SK-N-SH (cell line): ENCODE results near the gene ARFGAP1.

Source experiments
- CHD2 ChIP-seq: fragments of 150-350 bp; IDR thresholded peaks from 2 replicates; pipeline ENCODE4 v1.6.1; 2018; ENCODE audit warnings: low read length; ENCODE audit not compliant: partially characterized antibody
- EP300 ChIP-seq, 2 experiments: IDR thresholded peaks; 2 replicates each; pipeline versions ENCODE4 v1.4.0 to v1.6.1; 2012; ENCODE audit warnings: borderline replicate concordance in 1 of 2, low read depth in 1 of 2, low read length in 1 of 2
- FOSL2 ChIP-seq: IDR thresholded peaks from 2 replicates; pipeline ENCODE4 v1.4.0; 2012; ENCODE audit warnings: low read depth, mild to moderate bottlenecking, moderate library complexity, borderline replicate concordance
- POLR2AphosphoS5 ChIP-seq: IDR thresholded peaks from 2 replicates; pipeline ENCODE4 v1.6.1; 2012; ENCODE audit warnings: low read depth, low read length
- RAD21 ChIP-seq: IDR thresholded peaks from 2 replicates; pipeline ENCODE4 v1.6.1; 2012; ENCODE audit warnings: mild to moderate bottlenecking, low read length
- RCOR1 ChIP-seq: fragments of 150-350 bp; IDR thresholded peaks from 2 replicates; pipeline ENCODE4 v1.6.1; 2017; ENCODE audit warnings: antibody characterized with exemption, low read length
- SIN3A ChIP-seq: IDR thresholded peaks from 2 replicates; pipeline ENCODE4 v1.6.1; 2012; ENCODE audit warnings: low read depth, mild to moderate bottlenecking, low read length, moderate library complexity, borderline replicate concordance
- TAF1 ChIP-seq: IDR thresholded peaks from 2 replicates; pipeline ENCODE4 v1.6.1; 2012; ENCODE audit warnings: low read depth, mild to moderate bottlenecking, low read length, moderate library complexity, borderline replicate concordance
- YY1 ChIP-seq: IDR thresholded peaks from 2 replicates; pipeline ENCODE4 v1.4.0; 2012; ENCODE audit warnings: low read depth, mild to moderate bottlenecking
- TF ChIP-seq, protein P1 (sequence below): fragments of 200-600 bp; sonication (generic); IDR thresholded peaks from 2 replicates; pipeline ENCODE4 v1.6.1; 2017; ENCODE audit warnings: antibody characterized with exemption, mild to moderate bottlenecking, moderate library complexity
- TF ChIP-seq, protein P2 (sequence below): IDR thresholded peaks from 2 replicates; pipeline ENCODE4 v1.6.1; 2012; ENCODE audit warnings: mild to moderate bottlenecking, low read depth, low read length, moderate library complexity

DNA sequence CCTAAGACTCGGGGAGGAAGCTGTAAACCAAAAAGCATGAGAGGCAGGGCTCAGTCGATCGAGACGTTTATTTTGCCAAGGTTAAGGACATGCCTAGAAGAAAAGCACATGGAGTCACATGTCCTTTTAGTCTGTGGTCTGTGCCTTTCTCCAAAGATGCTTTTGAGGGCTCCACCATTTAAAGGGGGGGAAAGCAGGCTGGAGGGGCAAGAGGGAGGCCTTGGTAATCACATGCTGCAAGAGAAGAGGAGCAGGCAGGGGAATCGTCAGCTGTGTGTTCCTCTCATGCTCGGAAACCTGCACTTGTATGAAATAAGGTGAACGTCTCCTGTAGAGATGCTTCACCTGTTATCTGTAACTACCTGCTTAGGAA is 47.5 kb upstream of the ARFGAP1 start:
- TF ChIP-seq, protein P1, sequence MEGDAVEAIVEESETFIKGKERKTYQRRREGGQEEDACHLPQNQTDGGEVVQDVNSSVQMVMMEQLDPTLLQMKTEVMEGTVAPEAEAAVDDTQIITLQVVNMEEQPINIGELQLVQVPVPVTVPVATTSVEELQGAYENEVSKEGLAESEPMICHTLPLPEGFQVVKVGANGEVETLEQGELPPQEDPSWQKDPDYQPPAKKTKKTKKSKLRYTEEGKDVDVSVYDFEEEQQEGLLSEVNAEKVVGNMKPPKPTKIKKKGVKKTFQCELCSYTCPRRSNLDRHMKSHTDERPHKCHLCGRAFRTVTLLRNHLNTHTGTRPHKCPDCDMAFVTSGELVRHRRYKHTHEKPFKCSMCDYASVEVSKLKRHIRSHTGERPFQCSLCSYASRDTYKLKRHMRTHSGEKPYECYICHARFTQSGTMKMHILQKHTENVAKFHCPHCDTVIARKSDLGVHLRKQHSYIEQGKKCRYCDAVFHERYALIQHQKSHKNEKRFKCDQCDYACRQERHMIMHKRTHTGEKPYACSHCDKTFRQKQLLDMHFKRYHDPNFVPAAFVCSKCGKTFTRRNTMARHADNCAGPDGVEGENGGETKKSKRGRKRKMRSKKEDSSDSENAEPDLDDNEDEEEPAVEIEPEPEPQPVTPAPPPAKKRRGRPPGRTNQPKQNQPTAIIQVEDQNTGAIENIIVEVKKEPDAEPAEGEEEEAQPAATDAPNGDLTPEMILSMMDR: no peak
- TF ChIP-seq TAF1 (no peak), POLR2AphosphoS5 (no peak), RCOR1 (no peak), SIN3A (no peak), FOSL2 (no peak), YY1 (no peak), EP300 (IDR thresholded peaks at IDR 0.05; ENCODE audit: borderline replicate concordance in 1 of 2, low read depth in 1 of 2, low read length in 1 of 2) (no peak), CHD2 (no peak), RAD21 (no peak)
- TF ChIP-seq, protein P2, sequence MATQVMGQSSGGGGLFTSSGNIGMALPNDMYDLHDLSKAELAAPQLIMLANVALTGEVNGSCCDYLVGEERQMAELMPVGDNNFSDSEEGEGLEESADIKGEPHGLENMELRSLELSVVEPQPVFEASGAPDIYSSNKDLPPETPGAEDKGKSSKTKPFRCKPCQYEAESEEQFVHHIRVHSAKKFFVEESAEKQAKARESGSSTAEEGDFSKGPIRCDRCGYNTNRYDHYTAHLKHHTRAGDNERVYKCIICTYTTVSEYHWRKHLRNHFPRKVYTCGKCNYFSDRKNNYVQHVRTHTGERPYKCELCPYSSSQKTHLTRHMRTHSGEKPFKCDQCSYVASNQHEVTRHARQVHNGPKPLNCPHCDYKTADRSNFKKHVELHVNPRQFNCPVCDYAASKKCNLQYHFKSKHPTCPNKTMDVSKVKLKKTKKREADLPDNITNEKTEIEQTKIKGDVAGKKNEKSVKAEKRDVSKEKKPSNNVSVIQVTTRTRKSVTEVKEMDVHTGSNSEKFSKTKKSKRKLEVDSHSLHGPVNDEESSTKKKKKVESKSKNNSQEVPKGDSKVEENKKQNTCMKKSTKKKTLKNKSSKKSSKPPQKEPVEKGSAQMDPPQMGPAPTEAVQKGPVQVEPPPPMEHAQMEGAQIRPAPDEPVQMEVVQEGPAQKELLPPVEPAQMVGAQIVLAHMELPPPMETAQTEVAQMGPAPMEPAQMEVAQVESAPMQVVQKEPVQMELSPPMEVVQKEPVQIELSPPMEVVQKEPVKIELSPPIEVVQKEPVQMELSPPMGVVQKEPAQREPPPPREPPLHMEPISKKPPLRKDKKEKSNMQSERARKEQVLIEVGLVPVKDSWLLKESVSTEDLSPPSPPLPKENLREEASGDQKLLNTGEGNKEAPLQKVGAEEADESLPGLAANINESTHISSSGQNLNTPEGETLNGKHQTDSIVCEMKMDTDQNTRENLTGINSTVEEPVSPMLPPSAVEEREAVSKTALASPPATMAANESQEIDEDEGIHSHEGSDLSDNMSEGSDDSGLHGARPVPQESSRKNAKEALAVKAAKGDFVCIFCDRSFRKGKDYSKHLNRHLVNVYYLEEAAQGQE: no peak
